HG02870 (cell line): ENCODE results near the gene C19orf73.
"Not testable (repeated sequence)": the region's sequence is repeated elsewhere in the genome, so short reads cannot be mapped to it uniquely, and the experiment has no call there.

Source experiments
- ATAC-seq: cut with Tn5 transposase; IDR thresholded peaks from one replicate; pipeline ENCODE4 v1.9.1; 2021; ENCODE audit warnings: mild to moderate bottlenecking, moderate library complexity; ENCODE audit not compliant: unreplicated experiment

Gene C19orf73

DNA sequence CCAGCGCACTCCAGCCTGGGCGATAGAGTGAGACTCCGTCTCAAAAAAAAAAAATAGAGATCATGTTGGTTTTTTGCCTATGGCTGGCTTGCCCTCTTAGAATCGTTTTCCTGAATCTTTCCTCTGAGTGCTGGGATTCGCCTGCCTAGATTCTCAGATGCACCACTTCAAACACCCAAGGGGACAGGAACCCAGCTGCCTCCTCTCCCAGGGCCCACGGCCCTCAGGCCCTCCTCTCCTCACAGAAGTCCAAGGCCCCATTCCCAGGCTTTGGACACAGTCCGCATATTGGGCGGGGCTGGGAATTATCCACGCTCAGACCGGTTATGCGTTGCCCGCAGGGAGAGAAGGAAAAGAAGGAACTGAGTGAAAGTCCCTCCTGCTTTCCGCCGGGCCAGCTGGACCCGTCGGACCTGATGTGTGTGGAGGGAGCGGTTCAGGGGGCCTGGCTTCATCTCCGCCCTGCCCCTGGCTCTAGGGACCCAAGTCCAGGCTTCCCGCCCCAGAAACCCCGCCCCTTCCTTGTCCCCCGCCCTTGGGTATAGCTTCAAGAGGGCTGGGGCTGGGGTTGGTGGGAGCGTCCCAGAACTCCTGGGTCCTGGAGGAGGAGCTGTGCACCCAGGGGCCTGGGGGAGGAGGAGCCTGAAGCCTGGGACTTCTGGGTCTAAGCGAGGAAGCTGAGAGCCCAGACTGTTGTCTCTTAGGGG, 6.2 kb upstream of the C19orf73 start:
- ATAC-seq = no peak

DNA sequence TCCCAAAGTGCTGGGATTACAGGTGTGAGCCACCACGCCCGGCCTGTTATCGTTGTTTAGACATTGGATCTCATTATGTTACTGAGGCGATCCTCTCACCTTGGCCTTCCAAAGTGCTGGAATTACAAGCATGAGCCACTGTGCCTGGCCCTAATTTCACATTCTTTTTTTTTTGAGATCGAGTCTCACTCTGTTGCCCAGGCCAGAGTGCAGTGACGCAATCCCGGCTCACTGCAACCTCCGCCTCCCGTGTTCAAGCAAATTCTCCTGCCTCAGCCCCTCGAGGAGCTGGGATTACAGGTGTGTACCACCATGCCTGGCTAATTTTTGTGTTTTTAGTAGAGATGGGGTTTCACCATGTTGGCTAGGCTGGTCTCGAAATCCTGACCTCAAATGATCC, 4.3 kb upstream of the C19orf73 start:
- not testable (repeated sequence) for ATAC-seq

DNA sequence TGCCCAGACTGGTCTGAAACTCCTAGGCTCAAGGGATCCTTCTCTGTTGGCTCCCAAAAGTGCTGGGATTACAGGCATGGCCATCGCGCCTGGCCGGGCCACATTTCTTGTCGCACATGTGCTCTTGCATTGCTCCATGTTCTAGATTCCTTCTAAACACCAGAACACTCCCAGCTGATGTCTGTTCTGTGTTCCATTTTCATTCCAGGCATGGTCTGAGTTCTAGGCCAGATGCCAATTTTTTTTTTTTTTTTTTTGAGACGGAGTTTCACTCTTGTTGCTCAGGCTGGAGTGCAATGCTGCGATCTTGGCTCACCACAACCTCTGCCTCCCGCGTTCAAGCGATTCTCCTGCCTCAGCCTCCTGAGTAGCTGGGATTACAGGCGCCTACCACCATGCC, 2.9 kb upstream of the C19orf73 start:
- not testable (repeated sequence) for ATAC-seq

DNA sequence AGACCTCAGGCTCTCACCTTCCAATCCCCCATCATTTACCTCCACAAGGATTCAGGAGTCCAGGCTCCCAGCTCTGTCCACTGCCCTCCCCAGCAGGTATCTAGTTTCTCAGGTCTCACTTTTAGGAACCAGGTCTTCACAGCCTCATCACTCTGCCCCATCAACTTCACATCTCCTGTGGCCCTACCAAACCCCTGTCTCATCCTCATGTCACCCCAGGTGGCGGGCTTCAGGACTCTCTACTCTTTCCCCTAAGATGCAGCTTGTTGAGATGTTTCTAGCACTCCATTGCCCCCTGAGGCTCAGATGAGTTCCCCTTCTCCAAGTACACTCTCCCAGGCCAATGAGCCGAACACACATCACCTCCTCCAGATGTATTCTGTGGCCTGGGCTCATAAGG, 1.9 kb upstream of the C19orf73 start:
- ATAC-seq = no peak

DNA sequence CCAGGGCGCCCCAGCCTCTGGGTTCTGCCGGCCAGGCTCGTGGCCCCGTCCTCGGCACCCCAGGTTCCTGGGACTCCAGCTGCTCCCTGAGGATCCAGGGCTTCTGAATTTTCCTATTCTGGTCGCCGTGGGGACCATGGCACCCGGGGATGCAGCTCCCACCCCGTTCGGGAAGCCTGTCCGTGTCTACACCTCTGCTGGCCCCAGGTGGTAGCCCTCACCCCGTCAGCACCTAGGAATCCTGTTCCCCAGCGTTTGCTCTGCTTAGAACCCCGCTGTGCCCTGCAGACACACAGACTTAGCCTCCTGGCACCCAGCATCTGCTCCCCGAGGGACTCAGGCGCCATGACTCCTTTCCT, 1.4 kb upstream of the C19orf73 start:
- no peak for ATAC-seq

DNA sequence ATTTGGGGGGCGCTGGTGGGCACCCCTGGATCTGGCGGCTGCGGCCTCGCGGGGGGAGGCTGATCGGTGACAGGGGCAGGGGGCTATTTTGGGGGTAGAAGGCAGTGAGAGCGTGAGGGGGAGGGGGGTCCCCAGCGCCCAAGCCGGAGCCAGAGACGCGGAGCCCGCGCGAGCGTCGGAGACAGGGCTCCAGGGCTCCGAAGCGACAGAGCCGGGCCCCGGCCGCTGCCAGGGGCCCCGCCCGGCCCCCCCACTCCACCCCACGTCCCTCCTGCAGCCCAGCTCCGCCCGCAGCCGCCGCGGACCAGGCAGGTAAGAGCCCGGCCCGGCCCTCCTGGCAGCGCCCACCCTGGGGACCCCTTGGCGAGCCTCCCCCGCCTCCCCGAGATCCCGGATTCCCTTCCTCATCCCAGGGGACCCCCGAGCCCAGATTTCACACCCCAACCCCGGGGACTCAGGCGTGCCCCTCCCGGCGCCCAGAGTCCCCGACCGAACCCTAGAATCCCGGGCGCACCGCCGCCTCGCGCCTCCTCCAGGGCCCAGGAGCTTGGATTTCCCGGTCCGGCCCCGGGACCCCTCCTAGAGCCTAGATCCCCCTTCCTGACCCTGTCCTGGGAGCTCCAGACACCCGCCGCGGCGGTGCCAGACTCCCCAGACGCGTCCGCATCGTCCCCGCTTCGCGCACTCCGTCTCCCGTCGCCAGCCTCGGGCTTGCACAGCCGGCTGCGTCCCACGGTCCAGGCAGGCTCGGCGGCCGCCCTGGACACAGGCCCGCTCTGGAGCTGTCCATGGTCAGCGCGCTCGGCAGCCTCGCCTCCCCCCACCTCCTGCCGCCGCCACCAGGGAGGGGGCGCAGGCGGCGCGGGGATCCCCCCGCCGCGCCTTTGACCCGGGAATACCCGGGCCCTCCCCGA, 725 bp upstream of the C19orf73 start, which contains the start of gene PPFIA3:
PPFIA3 (plus strand) TSS at position 134 of the 914 bp plus-strand sequence. CDS start 8,330 bp downstream, outside the sequence.
- ATAC-seq = no peak

DNA sequence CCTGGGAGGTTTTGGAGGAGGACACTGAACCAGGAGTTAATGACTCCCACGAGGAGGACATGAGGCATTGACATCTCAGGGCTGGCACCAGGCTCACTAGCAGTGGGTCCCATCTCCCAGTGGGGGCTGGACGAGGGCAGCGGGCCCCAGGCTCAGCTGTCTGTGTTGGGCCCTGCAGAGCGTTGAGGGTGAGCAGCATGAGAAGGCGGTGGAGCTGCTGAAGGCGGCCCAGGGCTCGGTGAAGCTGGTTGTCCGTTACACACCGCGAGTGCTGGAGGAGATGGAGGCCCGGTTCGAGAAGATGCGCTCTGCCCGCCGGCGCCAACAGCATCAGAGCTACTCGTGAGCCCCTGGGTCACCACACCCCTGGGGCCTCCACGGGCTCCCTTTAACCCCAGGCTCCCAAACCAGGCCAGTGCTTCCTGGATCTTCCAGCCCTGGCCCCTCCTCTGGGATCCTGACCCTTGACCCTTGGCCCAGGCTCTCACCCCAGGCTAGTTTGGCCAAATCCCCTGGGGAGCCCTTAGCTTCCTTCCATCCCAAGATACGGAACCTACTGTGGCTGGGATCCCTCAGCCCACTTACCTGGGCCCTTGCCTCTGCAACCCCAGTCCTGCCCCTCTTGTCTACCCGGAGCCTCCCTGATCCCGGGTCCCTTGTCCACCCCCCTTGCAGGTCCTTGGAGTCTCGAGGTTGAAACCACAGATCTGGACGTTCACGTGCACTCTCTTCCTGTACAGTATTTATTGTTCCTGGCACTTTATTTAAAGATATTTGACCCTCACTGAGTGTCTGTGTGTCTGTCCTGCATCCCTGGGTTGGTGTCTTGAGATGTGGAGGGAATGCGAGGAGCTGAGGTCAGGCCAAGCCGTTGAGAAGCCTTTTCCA, 1.0 kb downstream of the C19orf73 start:
- no peak for ATAC-seq

DNA sequence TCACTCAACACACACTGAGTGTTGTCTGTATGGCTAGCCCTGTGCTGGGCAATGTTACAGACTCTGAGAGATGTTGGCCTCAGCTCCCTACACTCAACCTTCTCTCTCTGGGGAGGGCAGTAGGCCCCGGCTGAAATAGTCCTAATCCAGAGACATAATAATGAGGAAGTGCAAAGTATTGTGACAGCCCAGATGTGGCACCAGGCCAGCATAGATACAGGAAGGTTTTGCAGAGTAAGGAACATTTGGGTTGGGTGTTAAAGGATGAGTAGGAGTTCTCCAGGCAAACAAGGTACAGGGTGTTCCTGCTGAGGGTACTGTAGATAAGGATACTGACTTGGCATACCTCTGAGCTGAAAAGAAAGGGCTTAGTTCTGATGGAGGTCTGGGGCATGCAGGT, 2.4 kb downstream of the C19orf73 start:
- ATAC-seq = no peak

DNA sequence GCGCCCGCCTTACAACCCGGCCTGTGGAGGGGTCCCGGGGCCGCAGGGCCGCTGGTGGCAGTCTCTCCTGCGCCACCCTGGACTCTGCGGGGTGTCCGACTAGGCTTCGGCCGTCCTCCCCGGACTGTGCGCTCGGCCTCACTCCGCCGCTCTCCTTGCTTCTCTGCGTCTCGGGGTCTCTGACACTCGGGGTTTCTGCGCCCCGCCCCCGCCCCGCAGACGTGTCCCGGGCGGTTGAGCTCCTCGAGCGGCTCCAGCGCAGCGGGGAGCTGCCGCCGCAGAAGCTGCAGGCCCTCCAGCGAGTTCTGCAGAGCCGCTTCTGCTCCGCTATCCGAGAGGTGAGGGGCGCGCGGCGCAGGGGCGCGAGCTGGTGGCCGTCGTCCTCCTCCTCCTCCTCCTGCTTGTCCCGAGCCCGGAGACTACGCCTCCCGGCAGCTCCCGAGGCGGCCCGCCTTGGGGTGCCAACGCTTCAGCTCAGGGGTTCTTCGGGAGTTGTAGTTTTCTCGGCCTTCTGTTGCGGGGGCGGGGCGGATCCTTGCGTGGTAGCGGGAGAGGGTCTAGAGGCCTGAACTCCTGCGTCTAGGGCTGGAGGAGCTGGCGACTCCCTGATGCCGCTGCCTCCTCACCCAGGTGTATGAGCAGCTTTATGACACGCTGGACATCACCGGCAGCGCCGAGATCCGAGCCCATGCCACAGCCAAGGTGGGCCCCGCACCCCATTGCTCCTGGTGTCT, 4.1 kb downstream of the C19orf73 start:
- ATAC-seq = no peak

DNA sequence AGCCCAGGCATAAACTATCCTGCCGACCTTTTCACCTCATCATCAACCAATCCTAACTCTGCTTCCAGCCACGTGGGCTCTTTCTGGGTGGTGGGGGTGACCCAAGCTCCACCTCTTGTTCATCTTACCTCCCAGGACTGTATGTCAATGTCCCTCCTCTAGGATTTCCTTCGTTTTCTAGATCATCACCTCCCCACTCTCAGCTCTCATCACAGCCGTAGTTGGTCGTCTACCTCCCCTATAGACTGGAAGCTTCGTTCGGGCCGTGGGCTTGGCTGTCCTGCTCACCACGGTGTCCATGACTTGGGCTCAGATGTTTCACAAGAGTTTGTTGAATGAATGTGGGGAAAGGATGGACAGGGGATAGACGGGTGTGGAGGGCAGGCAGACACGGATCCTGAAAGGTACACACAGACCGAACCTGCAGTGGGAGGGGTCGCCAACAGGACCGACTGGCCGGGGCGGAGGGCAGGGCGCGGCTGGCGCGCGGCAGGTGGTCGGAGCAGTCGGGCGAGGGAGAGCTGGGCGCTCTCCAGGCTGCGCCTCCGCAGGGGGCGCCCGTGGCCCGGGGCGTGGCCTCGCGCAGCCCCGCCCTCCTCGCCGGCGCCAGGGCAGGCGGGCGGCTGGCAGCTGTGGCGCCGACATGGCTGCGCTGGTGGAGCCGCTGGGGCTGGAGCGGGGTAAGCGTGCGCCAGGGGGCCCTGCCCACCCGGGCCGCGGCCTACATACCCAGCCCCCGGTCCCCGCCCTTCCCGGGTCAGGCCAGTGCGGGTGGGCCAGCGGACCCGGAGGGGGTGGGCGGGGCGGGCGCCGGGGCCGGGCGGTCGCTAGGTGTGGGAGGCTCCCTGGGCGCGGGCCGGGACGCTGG, 4.9 kb downstream of the C19orf73 start, which contains the start of gene LIN7B:
LIN7B (plus strand) TSS at position 609 of the 868 bp plus-strand sequence; CDS start at position 644, 35 bp downstream.
- no peak for ATAC-seq

DNA sequence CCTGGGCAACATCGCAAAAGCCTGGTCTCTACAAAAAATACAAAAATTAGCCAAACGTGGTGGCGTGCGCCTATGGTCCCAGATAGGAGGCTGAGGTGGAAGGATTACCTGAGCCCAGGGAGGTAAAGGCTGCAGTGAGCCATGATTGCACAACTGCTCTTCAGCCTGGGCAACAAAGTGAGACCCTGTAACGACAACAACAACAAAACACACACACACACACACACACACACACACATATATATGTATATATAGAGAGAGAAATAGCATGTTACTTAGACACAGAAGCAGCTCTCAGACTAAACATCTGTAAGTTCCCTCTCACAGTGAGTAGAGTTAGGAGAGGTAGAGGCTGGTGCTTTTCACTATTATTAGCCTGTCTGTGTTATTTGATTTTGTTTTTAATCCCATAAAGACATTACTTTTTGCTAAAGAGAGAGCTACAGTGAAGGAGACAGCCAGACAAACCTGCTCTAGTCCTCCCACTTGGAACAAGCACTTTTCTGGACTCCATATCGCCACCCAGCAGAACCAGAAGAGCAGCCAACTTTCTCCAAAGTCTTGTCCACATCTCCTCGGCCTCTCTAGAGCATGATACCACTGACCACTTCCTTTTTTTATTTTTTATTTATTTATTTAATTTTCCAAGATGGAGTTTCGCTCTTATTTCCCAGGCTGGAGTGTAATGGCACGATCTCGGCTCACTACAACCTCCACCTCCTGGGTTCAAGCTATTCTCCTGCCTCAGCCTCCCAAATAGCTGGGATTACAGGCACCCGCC, 7.5 kb downstream of the C19orf73 start:
- ATAC-seq = no peak

DNA sequence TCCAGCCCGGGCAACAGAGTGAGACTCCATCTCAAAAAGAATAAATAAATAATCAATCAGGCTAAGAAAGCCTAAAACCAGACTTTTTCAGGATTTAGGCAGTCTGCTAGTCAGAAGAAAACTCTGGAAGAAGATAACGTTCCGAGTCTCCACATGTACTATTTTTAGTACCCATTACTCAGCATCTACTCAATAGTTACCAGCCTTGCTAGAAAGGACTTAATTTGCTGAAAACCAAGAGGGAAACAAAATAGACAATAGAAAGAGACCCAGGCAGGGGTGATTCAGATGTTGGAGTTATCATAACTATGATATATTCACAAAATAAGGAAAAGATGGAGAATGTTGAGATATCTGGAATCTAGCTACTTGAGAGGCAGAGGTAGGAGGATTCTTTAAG, 8.4 kb downstream of the C19orf73 start:
- ATAC-seq = no peak

DNA sequence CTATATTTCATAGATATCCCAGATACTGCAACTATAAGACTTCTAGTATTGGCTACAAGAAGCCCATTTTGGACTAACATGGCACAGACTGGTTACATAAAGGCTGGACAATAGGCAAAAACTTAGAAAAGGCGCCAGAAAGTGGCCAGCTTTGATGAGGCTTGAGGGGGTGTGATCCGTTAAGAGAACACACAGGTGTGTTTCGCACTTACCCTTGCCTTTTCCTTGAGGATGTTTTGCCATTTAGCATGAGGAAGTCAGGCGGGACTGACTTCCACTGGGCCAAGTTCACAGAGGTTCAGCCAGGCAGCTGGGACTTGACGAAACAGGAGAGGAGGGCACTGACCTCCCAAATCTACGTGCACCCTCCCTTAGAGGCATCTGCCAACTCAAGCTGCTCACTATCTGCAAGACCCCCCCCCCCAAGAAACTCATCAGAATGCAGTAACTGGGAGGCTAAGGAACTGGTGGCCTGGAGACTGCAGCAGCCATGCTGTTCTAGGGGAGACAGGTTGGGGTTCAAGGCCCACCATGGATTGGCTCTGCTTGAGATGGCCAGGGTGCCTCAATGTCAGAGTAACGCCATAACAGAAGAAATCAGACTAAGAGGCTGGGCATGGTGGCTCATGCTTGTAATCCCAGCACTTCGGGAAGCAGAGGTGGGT, 9.2 kb downstream of the C19orf73 start:
- no peak for ATAC-seq

DNA sequence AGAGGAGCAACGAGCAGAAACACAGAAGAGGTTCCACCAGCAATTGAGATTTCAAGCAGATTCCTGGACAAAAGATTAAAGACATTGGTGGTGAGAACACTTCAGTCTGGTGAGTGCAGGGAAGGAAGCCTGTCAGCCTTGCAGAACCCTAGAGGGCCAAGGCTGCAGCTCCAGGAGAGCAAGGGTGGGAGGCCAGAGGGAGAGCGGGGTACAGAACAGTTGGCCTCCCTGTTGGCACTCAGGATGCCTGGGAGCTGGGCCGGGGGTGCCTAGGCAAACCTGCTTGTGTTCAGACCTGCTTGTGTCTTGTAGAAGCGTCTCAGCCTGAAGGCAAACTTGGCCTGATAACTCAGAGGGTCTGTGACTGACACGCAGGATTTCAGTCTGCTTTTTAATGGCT, 9.9 kb downstream of the C19orf73 start:
- ATAC-seq = no peak

DNA sequence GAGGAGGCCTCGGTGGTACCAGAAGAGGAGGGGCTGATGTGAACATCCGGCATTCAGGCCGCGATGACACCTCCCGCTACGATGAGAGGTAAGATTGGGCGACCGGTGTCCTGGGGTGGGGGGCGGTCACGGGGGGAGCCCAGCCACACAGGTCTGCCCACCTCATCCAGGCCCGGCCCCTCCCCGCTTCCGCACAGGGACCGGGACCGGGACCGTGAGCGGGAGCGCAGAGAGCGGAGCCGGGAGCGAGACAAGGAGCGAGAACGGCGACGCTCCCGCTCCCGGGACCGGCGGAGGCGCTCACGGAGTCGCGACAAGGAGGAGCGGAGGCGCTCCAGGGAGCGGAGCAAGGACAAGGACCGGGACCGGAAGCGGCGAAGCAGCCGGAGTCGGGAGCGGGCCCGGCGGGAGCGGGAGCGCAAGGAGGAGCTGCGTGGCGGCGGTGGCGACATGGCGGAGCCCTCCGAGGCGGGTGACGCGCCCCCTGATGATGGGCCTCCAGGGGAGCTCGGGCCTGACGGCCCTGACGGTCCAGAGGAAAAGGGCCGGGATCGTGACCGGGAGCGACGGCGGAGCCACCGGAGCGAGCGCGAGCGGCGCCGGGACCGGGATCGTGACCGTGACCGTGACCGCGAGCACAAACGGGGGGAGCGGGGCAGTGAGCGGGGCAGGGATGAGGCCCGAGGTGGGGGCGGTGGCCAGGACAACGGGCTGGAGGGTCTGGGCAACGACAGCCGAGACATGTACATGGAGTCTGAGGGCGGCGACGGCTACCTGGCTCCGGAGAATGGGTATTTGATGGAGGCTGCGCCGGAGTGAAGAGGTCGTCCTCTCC, 11.1 kb downstream of the C19orf73 start:
- no peak for ATAC-seq

DNA sequence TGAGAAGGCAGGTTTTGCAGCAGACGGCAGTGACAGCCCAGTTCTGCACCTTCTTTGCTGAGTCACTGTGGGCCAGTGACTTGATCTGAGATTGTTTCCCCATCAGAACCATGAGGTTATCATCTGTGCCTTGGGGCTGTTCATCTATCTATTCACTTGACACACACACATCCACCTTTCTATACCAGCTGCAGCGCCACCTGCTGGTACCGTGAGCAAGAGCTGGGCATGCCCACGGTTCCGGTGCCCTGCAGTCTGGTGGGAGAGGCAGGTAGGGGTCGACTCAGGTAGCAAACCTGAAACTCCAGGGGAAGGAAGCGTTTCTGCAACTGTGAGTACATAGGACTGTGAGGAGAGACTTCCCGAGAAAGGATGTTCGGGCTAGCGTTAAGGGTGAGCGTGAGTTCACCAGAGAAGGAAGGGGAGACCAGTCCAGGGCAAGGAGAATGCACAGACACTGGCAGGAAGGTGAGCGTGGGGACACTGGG, 12.3 kb downstream of the C19orf73 start:
- ATAC-seq = no peak
